Progenitor cell of endocrine pancreas (in vitro differentiated cells): ENCODE data around the gene ART1. TPM values are rescaled to one million over a fixed set of nuclear protein-coding genes. Genes with fewer than 3 reads are reported as not detected.
"Not testable (repeated sequence)": the region's sequence is repeated elsewhere in the genome, so short reads cannot be mapped to it uniquely, and the experiment has no call there.

Source experiments
- DNase-seq: peaks from one replicate; pipeline ENCODE4 v3.0.0; 2021; ENCODE audit warnings: low spot score; ENCODE audit not compliant: unreplicated experiment
- H3K27ac Mint-ChIP-seq: 2 replicates; pipeline ENCODE4 v1.8.0; 2021; ENCODE audit warnings: mild to moderate bottlenecking, moderate library complexity, mixed read lengths
- H3K27me3 Mint-ChIP-seq: 2 replicates; pipeline ENCODE4 v1.8.0; 2021; ENCODE audit warnings: mixed read lengths
- H3K36me3 Mint-ChIP-seq: 2 replicates; pipeline ENCODE4 v1.8.0; 2022; ENCODE audit warnings: mixed read lengths; ENCODE audit not compliant: insufficient read depth
- H3K4me1 Mint-ChIP-seq: 2 replicates; pipeline ENCODE4 v1.8.0; 2021; ENCODE audit warnings: low read depth, mixed read lengths
- H3K4me3 Mint-ChIP-seq: 2 replicates; pipeline ENCODE4 v1.8.0; 2021; ENCODE audit warnings: low read depth, mild to moderate bottlenecking, moderate library complexity, mixed read lengths
- H3K9me3 Mint-ChIP-seq: 2 replicates; pipeline ENCODE4 v1.8.0; 2021; ENCODE audit warnings: low read depth, mixed read lengths
- total RNA-seq: library from RNA; stranded (reverse); gene quantifications from 2 replicates; pipeline ENCODE4 v1.2.1, GENCODE V29; 2021
- TF ChIP-seq, protein P1 (sequence below): fragments of 200-600 bp; sonication (generic); IDR thresholded peaks from one replicate; pipeline ENCODE4 v1.5.0; 2021; ENCODE audit warnings: antibody characterized with exemption, mild to moderate bottlenecking; ENCODE audit not compliant: unreplicated experiment

ART1 gene
- total RNA-seq, 1 donor from 2014 or later: not detected

DNA sequence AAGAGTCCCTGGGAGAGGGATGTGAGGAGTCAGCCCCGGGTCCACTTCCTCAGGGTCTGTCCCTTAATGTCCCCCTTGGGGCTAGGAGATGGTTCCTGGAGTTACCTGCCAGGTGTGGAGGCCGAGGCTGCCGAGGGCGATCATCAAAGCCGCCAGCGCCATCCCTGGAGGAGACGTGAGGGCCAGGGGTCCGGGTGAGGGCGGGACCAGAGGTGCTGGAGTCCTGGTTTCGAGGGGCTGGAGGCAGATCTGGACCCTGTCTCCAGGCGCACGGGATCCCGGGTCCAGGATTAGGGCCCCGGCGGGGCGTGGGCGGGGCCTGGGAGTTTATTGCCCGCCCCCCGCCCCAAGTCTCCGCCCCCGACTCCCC, 3.2 kb upstream of the ART1 start, which contains the start of gene ART5:
ART5 (minus strand) TSS at position 292 of the 370 bp plus-strand sequence; CDS start at position 162, 130 bp downstream.
- no peak for DNase-seq
- TF ChIP-seq, protein P1, sequence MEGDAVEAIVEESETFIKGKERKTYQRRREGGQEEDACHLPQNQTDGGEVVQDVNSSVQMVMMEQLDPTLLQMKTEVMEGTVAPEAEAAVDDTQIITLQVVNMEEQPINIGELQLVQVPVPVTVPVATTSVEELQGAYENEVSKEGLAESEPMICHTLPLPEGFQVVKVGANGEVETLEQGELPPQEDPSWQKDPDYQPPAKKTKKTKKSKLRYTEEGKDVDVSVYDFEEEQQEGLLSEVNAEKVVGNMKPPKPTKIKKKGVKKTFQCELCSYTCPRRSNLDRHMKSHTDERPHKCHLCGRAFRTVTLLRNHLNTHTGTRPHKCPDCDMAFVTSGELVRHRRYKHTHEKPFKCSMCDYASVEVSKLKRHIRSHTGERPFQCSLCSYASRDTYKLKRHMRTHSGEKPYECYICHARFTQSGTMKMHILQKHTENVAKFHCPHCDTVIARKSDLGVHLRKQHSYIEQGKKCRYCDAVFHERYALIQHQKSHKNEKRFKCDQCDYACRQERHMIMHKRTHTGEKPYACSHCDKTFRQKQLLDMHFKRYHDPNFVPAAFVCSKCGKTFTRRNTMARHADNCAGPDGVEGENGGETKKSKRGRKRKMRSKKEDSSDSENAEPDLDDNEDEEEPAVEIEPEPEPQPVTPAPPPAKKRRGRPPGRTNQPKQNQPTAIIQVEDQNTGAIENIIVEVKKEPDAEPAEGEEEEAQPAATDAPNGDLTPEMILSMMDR: no peak
- Mint-ChIP-seq H3K27me3 (peaks cover 11% of the 10 kb centered on the region), H3K4me3 (peak within 1 kb of the TSS; percentile 76), H3K9me3 (no peaks in the 10 kb centered on the region), H3K4me1 (peaks cover 3% of the 10 kb centered on the region), H3K27ac (peak within 1 kb of the TSS; percentile 97), H3K36me3 (no peaks in the 10 kb centered on the region)

DNA sequence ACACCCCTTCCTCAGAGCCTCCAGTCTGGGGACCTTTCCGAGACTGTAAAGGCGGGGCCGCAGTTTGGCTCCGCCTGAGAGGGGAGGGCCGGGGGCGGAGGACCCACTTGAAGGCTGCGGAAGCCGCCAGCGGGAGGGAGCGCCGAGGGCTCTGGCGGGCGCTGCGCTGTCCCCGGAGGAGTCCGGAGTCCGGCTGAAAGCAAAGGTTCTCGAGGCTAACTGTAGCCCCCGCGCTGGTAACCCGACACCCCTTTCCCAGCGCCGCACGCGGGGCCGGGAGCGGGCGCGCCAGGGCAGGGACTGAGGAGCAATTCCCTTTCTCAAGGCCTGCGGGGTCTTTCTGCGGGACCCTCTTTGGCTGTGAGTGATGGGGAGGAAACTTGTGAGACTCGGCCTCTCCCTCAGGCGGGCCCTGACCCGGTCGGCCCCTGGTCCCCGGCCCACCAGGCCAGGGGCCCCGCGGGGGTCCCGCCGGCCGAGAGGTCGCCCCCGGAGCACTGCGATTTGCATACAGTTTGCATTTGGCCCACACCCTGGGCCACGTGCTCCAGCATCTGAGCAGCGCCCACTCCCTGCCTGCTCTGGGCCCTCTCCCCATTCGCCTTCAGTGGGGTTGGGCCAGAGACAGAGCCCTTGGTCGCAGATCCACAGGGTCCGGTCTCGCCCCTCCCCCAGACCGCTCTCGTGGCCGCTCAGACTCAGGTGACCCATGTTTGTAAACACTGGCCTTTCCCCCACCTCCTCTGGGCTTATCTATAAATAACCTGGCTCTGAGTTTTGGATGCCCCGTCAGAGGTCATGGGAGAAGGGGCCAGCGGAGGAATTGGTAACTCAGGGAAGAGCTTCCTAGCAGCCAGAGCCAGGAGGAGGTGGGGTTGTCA, 2.6 kb upstream of the ART1 start:
- peak; percentile 87 for DNase-seq
- H3K36me3 Mint-ChIP-seq: no peaks in the 10 kb centered on the region
- peaks cover 11% of the 10 kb centered on the region for H3K27me3 Mint-ChIP-seq
- no peaks in the 10 kb centered on the region for H3K9me3 Mint-ChIP-seq
- H3K4me3 Mint-ChIP-seq: peak overlapping the region; percentile 76
- TF ChIP-seq, protein P1: no peak
- peaks cover 3% of the 10 kb centered on the region for H3K4me1 Mint-ChIP-seq
- peak overlapping the region; percentile 97 for H3K27ac Mint-ChIP-seq

DNA sequence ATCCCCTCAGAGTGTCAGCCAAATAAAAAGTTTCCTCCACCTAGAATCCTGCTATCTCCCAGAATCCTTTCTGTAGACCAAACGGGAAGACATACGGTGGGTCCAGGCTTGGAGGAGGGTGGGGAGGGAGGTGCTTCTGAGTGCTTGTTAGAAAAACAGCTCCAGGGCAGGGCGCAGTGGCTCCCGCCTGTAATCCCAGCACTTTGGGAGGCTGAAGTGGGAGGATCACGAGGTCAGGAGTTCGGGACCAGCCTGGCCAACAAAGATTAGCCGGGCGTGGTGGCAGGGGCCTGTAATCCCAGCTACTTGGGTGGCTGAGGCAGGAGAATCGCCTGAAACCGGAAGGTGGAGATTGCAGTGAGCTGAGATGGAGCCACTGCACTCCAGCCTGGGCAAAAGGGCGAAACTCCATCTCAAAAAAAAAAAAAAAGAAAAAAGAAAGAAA, 1.8 kb upstream of the ART1 start:
- not testable (repeated sequence) for DNase-seq, H3K9me3 Mint-ChIP-seq, H3K4me1 Mint-ChIP-seq, H3K36me3 Mint-ChIP-seq, H3K27ac Mint-ChIP-seq
- Mint-ChIP-seq H3K27me3 (peaks cover 12% of the 10 kb centered on the region), H3K4me3 (peak overlapping the region; percentile 76)

DNA sequence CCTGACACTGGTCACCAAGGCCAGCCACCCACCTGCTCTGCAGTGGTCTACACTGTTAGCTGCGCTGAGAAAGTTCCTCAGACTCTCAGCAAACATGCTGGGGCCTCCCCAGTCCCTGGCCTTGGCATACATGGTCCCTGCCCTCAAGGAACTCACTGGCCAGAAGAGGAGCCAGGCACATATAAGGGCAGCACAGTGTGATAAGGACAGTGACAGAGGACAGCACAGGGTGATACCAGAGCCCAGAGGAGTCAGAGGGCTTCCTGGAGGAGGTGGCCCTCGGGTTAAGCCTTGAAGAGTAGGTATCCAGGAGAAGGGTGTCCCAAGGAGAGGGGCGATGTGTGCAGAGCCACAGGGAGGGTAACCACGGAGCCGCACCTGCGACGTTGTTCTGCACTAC, 624 bp downstream of the ART1 start:
- H3K4me1 Mint-ChIP-seq: peaks cover 8% of the 10 kb centered on the region
- H3K9me3 Mint-ChIP-seq: no peaks in the 10 kb centered on the region
- TF ChIP-seq, protein P1: no peak
- H3K36me3 Mint-ChIP-seq: no peaks in the 10 kb centered on the region
- H3K27me3 Mint-ChIP-seq: peaks cover 26% of the 10 kb centered on the region
- DNase-seq: no peak
- no peak overlapping the region for H3K4me3 Mint-ChIP-seq
- no peak overlapping the region for H3K27ac Mint-ChIP-seq

DNA sequence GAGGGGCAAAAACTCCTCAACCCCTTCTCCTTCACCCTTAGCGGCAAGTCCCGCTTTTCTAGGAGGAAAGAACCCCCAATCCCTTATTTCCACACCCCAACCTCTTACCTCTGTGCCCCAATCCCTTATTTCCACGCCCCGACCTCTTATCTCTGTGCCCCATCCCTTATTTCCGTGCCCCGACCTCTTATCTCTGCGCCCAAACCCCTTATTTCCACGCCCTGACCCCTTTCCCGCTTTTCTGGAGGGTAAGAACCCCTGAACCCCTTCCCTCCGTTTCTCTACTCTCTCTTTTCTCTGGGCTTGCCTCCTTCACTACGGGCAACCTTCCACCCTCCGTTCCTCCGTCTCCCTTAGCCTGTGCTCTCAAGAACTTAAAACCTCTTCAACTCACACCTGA, 3.9 kb downstream of the ART1 start:
- H3K27ac Mint-ChIP-seq, H3K4me3 Mint-ChIP-seq, H3K4me1 Mint-ChIP-seq, DNase-seq, H3K36me3 Mint-ChIP-seq, H3K9me3 Mint-ChIP-seq: not testable (repeated sequence)
- H3K27me3 Mint-ChIP-seq: peaks cover 27% of the 10 kb centered on the region

DNA sequence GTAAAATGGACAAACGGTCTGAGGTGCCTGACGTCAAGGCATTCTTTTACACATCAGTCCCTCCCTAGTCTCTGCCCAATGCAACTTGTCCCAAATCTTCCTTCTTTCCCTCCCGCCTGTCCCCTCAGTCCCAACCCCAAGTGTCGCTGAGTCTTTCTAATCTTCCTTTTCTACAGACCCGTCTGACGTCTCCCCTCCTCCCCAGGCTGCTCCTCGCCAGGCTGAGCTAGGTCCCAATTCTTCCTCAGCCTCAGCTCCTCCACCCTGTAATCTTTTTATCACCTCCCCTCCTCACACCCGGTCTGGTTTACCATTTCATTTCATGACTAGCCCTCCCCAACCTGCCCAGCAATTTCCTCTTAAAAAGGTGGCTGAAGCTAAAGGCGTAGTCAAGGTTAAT, 4.4 kb downstream of the ART1 start:
- H3K36me3 Mint-ChIP-seq, H3K4me1 Mint-ChIP-seq, H3K4me3 Mint-ChIP-seq, DNase-seq, H3K9me3 Mint-ChIP-seq, H3K27ac Mint-ChIP-seq: not testable (repeated sequence)
- peaks cover 27% of the 10 kb centered on the region for H3K27me3 Mint-ChIP-seq

DNA sequence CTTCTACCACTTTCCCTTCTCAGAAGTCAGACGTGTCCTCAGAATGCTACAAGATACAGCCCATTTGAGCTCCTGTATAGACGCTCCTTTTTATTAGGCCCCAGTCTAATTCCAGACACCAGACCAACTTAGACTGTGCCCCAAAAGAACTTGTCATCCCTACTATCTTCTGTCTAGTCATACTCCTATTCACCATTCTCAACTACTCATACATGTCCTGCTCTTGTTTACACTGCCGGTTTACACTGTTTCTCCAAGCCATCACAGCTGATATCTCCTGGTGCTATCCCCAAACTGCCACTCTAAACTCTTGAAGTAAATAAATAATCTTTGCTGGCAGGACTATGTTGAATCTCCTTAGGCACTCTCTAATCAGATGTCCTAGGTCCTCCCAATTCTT, 7.6 kb downstream of the ART1 start:
- not testable (repeated sequence) for H3K27ac Mint-ChIP-seq, H3K9me3 Mint-ChIP-seq, H3K36me3 Mint-ChIP-seq, H3K4me1 Mint-ChIP-seq, H3K4me3 Mint-ChIP-seq, DNase-seq
- H3K27me3 Mint-ChIP-seq: peaks cover 27% of the 10 kb centered on the region
